Breast epithelium (tissue), 3 donors: ENCODE measurements around the gene PRKN.

Experiments used
- CTCF ChIP-seq, 3 donors: fragments of 450-650 bp; IDR thresholded peaks; one replicate each; pipeline ENCODE4 v1.5.1; 2016 to 2017; ENCODE audit warnings: antibody characterized with exemption in 3 of 3, mild to moderate bottlenecking in 3 of 3, moderate library complexity in 3 of 3
- POLR2AphosphoS5 ChIP-seq, 3 donors: sonication (generic); formaldehyde crosslinking; IDR thresholded peaks; one replicate each; pipeline ENCODE4 v1.6.1; 2017; ENCODE audit warnings: antibody characterized with exemption in 3 of 3

GRCh38 chr6:161549977-161550655 is 1177.5 kb downstream of the PRKN start:
- no peak for TF ChIP-seq CTCF (IDR thresholded peaks at IDR 0.05)
- no peak for TF ChIP-seq POLR2AphosphoS5 (IDR thresholded peaks at IDR 0.05)
